Limb (tissue), 2 donors: ENCODE measurements around the gene IRF2BP2.

ENCODE experiments used
- DNase-seq, 2 donors: peaks; one replicate each; pipeline ENCODE4 v3.0.0-alpha.2; 2016; ENCODE audit errors: extremely low spot score in 2 of 2

The IRF2BP2 gene

GRCh38 chr1:234634387-234634786, 24.4 kb upstream of the IRF2BP2 start:
- no peak for DNase-seq

- DNase-seq = no peak
These were observed 23.4 kb upstream of the IRF2BP2 start for GRCh38 chr1:234633246-234634003.

DNA sequence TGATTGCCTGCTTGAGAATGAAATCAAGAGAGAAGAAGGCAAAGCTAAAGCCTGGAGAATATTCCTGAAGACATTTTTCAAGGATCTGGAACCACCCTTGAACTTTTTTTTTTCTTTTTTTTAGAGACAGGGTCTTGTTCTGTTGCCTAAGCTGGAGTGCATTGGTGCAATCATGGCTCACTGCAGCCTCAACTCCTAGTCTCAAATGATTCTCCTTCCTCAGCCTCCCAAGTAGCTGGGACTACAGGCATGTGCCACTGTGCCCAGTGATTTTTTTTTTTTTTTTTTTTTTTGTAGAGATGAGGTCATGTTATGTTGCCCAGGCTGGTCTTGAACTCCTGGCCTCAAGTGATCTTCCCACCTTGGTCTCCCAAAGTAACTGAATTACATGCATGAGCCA, 22.2 kb upstream of the IRF2BP2 start:
- no peak for DNase-seq

GRCh38 chr1:234631721-234632125, 21.7 kb upstream of the IRF2BP2 start:
- no peak for DNase-seq

DNA sequence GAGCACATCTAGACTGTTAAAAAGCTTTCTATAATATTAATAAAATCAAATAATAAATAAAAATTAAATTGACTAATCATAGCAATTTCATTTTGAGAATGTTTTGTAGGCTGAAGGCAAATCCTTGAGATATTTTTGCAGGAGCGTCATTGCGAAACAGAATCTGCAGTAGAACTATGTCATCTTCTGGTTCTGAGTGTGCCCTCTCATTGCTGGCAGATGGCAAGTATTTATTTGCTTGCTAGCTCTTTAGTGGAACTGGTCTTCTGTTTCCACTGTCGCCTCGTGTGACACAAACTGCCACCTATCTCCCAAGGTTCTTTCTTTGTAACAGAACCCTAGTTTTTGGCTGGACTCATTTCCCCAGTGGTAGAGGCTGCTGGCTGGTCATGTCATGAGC, 19.0 kb upstream of the IRF2BP2 start:
- DNase-seq = no peak

GRCh38 chr1:234628089-234628488, 18.1 kb upstream of the IRF2BP2 start:
- no peak for DNase-seq

- DNase-seq = no peak
These were observed 17.3 kb upstream of the IRF2BP2 start for GRCh38 chr1:234627009-234627950.

DNA sequence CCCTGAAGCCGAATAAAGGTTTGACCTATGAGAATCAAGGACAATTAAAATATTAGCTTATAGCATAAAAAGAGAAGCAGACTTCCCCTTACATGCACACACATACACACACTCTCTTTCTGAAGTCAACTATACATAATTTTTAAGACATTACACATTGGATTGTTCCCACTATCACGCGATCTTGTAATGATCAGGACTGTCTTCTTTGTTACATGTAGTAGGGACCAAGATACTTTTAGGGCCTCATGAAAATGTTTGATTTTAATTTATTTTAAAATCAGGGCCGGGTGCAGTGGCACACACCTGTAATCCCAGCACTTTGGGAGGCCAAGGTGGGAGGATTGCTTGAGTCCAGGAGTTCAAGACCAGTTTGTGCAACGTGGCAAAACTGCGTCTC, 16.4 kb upstream of the IRF2BP2 start:
- no peak for DNase-seq

- DNase-seq = no peak
These were observed 14.7 kb upstream of the IRF2BP2 start for GRCh38 chr1:234624724-234625117.

- DNase-seq = peak; percentile 73 to 83
These were observed 11.8 kb upstream of the IRF2BP2 start for GRCh38 chr1:234621657-234622335.

GRCh38 chr1:234621127-234621468, 11.1 kb upstream of the IRF2BP2 start:
- DNase-seq = no peak

DNA sequence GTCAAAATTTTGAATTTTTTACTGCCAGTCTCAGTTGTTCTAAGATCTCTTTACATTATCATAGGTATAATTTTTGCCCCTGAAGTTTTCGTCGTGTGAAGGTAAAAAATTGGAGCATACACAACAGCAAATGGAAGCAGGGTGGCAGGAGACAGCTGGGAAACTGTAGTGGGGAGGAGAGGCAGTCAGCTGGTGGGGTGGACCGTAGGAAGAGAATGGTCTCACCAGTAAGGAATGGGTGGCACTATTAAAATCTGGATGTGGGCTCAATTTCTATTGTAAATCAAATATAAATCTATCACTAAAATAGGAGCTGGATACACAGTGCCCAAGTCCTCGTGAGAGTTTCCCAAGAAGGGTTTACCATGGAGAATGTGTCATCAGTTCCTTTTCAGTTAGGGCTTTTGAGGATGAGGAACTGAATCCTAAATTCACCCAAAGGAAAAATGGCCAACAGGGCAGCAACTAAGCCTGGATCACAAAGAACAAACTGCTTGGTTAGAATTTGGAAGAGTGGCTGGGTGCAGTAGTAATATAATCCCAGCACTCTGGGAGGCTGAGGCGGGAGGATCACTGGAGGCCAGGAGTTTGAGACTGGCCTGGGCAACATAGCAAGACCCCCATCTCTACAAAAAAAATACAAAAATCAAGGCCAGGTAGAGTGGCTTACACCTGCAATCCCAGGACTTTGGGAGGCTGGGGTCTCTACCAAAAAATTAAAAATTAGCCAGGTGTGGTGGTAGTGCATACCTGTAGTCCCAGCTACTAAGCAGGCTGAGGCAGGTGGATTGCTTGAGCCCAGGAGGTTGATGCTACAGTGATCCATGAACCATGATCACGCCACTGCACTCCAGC, 10.5 kb upstream of the IRF2BP2 start:
- DNase-seq = no peak

DNA sequence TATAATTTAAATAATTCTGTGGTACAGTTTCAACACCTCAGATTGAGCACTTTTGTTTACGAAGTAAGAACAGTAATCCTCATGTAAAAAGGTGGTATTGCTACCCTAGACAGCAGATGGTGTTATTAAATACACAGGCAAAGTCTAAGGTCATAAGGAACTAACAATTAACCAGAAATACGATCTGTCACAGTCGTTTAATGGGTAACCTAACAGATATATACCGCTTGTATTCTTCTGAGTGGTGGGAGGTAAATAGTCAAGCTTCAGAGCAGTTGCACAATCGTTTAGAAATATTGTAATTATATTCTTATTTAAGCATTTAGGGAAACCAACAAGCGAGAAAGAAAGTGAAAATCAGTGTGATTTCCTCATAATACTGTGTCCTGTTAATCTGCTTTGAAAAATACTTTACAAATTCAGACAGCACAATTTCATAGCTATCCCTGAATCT, 9.8 kb upstream of the IRF2BP2 start:
- no peak for DNase-seq

- DNase-seq = no peak
These were observed 9.1 kb upstream of the IRF2BP2 start for GRCh38 chr1:234619071-234619480.

DNA sequence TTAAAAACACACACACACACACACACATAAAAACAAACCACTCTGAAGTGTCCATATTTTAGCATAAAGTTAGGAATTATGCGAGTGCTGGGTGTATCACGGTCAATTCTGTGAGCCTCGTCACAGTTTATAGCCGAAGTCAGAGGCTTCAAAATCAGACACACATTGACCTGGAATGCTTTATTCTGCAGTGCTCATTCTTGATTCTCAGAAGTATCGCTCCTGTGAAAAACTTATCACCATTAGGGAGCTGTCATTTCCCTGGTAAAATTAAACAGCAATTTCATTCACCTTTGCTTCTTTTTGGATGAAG, 8.7 kb upstream of the IRF2BP2 start:
- no peak for DNase-seq

- peak in 1 of 2 donors; percentile 78 for DNase-seq
These were observed 8.2 kb upstream of the IRF2BP2 start for GRCh38 chr1:234617986-234618736.

DNA sequence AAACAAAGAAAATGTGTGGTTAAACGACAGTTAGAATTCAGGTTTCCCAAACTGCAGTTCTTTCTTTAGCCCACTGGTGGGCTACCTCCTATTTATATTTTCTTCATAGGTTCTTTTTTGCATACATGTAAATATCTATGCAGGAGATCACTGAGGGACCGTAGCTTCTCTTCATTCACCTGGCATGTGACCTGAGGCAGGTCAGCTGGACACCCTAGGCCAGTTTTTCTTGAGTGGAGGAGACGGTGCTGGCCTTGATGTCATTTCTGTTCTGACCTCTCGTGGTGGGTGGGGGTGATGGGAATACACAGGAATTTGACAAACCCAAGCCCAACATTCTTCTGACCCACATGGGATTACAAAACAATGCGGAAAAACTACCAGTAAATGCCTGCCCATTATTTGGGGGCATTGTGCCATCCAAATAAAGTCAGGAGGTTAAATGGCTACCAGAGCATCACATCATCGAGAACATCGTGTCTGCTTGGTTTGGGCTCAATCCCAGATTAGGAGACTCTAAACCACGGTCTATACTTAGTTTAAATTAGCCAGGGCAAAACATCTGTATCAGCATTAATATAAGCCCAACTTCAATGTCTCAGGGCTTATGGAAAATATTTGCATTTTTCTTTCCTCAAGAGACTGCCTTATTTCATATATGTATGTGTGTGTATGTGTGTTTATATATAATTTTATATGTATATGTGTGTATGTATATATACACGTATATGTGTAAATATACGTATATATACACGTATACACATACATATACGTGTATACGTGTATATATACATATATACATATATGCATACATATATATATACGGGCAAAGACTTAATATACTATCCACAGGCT, 7.4 kb upstream of the IRF2BP2 start:
- DNase-seq = no peak

DNA sequence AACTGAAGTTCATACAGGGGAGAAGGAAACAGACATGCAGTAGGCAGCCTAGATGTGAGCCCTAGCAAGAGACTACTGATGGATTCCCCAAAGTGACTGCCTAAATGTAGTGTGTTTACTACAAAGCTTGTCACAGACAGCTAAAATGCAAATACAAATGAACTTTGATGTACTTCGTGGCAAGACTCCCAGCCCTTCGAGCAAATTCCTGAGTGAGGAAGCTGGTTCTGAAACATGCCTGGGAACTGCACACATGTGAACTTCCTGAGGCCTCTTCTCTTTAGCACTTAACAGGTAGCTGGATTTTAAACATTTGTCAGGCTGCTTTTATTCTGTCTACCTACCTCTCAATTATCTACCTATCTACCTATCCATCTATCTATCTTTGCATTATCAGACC, 6.7 kb upstream of the IRF2BP2 start:
- no peak for DNase-seq

DNA sequence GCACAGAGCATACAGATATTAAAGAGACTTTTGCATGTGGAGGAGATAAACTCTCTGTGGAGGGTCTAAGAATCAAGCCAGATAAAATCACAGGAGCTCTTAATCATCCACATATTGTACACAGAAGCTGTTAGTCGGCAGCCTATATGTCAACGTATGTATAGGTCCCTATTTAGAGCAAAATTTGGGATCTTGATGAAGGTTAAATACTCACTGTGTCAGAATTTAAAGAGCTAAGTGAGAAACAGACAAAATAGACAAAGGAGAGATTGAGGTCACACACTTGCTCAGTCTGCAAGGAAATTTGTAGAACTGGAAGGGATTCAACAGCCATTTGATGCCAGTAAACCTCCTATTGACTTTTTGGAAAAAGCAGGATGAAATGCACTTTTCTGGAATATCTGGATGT, 4.1 kb upstream of the IRF2BP2 start:
- peak in 1 of 2 donors; percentile 49 for DNase-seq
